Endothelial cell of umbilical vein (primary cell): Measurements from ENCODE around the gene RUNX2.

Experiments used
- EZH2 ChIP-seq: IDR thresholded peaks from 2 replicates; pipeline ENCODE4 v1.6.1; 2012; ENCODE audit warnings: borderline replicate concordance, low read depth, mild to moderate bottlenecking, moderate library complexity, low read length, inconsistent platforms; ENCODE audit not compliant: severe bottlenecking
- GATA2 ChIP-seq: IDR thresholded peaks from 2 replicates; pipeline ENCODE4 v1.7.0; 2011; ENCODE audit warnings: low read depth, mild to moderate bottlenecking, moderate library complexity, mixed read lengths, low read length; ENCODE audit not compliant: insufficient read length, insufficient read depth
- JUN ChIP-seq: IDR thresholded peaks from 2 replicates; pipeline ENCODE4 v1.6.1; 2011; ENCODE audit warnings: borderline replicate concordance, low read depth; ENCODE audit not compliant: insufficient read length, insufficient read depth
- MYC ChIP-seq: IDR thresholded peaks from one replicate; pipeline ENCODE4 v1.6.1; 2011; ENCODE audit warnings: mild to moderate bottlenecking, low read depth, low read length
- POLR2A ChIP-seq: IDR thresholded peaks from 2 replicates; pipeline ENCODE4 v1.6.1; 2012; ENCODE audit warnings: low read depth, mild to moderate bottlenecking, control low read depth, low read length
- POLR2AphosphoS5 ChIP-seq: IDR thresholded peaks from 2 replicates; pipeline ENCODE4 v1.6.1; 2012; ENCODE audit warnings: low read depth, mild to moderate bottlenecking, control low read depth, low read length, moderate library complexity; ENCODE audit not compliant: insufficient read depth
- TF ChIP-seq, protein P1 (sequence below), 2 donors: IDR thresholded peaks; 1 replicate in 1 of 2; 2 replicates in 1 of 2; pipeline ENCODE4 v1.5.1; 2011; ENCODE audit warnings: low read length in 2 of 2, mild to moderate bottlenecking in 2 of 2, moderate library complexity in 2 of 2, control low read depth in 1 of 2, inconsistent platforms in 1 of 2, low read depth in 1 of 2; ENCODE audit not compliant: insufficient read depth in 1 of 2; ENCODE audit errors: extremely low read depth in 1 of 2

DNA sequence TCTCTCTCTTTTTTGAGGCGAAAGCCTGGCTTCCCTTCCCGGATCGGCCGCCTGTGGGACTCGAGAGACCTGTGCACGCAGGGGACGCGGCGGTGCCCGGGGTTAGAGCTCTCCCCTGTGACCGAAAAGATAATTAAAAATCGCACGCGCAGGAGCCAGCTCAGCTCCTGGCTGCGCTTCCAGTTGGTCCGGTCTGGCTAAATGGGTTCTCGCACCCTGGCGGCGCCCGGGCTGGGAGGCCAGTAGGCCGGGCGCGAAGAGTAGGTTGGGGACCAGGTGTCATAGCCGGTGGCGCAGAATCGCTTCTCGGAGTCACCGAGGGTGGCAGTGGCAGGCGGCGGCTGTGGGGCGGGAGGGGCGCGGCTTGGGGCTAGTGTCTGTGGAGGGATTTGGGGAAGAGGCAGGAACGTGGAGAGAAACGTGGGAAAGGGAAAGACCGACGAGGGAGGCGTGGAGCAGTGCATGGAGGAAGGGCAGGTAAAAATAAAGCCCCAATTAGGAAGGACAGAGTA lies 91.5 kb downstream of the RUNX2 start:
- TF ChIP-seq, protein P1, sequence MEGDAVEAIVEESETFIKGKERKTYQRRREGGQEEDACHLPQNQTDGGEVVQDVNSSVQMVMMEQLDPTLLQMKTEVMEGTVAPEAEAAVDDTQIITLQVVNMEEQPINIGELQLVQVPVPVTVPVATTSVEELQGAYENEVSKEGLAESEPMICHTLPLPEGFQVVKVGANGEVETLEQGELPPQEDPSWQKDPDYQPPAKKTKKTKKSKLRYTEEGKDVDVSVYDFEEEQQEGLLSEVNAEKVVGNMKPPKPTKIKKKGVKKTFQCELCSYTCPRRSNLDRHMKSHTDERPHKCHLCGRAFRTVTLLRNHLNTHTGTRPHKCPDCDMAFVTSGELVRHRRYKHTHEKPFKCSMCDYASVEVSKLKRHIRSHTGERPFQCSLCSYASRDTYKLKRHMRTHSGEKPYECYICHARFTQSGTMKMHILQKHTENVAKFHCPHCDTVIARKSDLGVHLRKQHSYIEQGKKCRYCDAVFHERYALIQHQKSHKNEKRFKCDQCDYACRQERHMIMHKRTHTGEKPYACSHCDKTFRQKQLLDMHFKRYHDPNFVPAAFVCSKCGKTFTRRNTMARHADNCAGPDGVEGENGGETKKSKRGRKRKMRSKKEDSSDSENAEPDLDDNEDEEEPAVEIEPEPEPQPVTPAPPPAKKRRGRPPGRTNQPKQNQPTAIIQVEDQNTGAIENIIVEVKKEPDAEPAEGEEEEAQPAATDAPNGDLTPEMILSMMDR (IDR thresholded peaks at IDR 0.05; ENCODE audit: extremely low read depth in 1 of 2, insufficient read depth in 1 of 2, low read depth in 1 of 2, low read length in 2 of 2), result peak in 1 of 2 donors; percentile 20
- TF ChIP-seq POLR2A (no peak), POLR2AphosphoS5 (no peak), GATA2 (no peak), EZH2 (peak; percentile 60), JUN (no peak), MYC (no peak)
